Esophagus squamous epithelium (tissue), 4 donors: ENCODE results near the gene NLRP4.

Experiments used
- CTCF ChIP-seq, 6 experiments: fragments of 450-650 bp in 4 of 6; fragments of 200-600 bp in 2 of 6; sonication (generic) in 2 of 6; IDR thresholded peaks; one replicate each; pipeline ENCODE4 v1.5.1; 2016 to 2019; ENCODE audit warnings: antibody characterized with exemption in 6 of 6, mild to moderate bottlenecking in 4 of 6, moderate library complexity in 4 of 6
- POLR2A ChIP-seq, 4 donors: fragments of 450-650 bp; IDR thresholded peaks; one replicate each; pipeline ENCODE4 v1.6.1; 2017; ENCODE audit warnings: antibody characterized with exemption in 4 of 4, mild to moderate bottlenecking in 4 of 4, moderate library complexity in 3 of 4

- TF ChIP-seq CTCF (IDR thresholded peaks at IDR 0.05) (no peak), POLR2A (IDR thresholded peaks at IDR 0.05) (no peak)
Observed at GRCh38 chr19:55913643-55914268, 77.4 kb downstream of the NLRP4 start.
